ENCODE measurements around the gene ANKRD55.
A peak's percentile ranks its signal among the peaks of the same experiment; 100 is the strongest.
"Not testable (repeated sequence)": the region's sequence is repeated elsewhere in the genome, so short reads cannot be mapped to it uniquely, and the experiment has no call there.

Gene ANKRD55

DNA sequence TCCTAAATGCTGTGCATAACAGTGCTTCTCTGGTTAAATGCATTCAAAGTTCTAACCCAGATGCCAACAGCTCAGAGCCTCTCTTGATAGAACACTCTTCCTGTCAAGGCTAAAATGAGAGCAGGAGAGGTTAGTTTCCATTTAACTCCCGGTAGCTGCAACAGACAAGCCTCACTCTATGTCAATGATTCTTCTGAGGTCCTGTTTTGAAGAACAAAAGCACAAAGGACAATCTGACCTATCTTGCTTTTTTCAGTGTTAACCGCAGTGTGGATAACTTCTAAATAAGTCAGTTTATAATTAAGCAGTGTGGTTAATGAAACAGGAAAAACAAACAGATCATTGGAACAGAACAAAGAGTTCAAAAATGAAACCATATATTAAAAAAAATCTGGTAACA is 80.7 kb downstream of the ANKRD55 start:
- no peak for DNase-seq (ENCODE audit: low read depth, low spot score)
- H3K27ac ChIP-seq = no peak overlapping the region

DNA sequence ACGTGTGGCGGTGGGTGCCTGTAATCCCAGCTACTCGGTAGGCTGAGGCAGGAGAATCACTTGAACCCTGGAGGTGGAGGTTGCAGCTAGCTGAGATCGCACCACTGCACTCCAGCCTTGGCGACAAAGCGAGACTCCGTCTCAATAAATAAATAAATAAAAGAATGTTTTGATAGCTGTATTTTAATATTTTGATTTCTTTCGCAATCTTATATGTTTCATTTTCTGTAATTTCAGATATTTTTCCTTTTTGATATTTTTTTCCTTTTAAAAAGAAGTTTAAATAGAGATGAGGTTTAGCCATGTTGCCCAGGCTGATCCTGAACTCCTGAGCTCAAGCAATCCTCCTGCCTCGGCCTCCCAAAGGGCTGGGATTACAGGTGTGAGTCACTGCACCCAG is 82.4 kb downstream of the ANKRD55 start:
- not testable (repeated sequence) for H3K27ac ChIP-seq; DNase-seq (ENCODE audit: low read depth, low spot score)

DNA sequence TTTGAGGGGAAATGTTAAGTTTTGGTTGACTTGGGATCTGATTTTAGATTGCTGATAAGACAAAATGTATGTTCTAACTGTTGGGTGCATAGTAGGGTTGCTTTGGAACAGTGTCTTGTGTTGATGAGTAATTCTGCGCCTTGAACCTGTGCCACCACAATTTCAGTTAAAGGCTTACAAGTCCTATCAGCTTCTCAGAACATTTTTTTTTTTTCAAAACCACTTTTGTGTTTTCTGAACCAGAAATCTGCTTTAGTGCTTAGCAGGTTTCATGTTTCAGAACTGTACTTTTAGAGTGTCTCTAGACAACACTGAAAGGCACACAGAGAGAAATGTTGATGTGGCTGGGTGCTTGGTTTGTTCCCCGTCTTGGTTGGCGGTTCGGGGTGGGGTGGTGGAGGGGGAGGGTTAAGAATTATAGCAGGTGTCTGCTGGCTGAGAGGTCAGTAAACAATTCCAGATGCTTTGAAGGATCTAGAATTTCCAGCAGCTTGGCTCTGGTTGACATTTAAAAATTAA is 84.6 kb downstream of the ANKRD55 start:
- no peak for DNase-seq (ENCODE audit: low read depth, low spot score)
- H3K27ac ChIP-seq = no peak overlapping the region

DNA sequence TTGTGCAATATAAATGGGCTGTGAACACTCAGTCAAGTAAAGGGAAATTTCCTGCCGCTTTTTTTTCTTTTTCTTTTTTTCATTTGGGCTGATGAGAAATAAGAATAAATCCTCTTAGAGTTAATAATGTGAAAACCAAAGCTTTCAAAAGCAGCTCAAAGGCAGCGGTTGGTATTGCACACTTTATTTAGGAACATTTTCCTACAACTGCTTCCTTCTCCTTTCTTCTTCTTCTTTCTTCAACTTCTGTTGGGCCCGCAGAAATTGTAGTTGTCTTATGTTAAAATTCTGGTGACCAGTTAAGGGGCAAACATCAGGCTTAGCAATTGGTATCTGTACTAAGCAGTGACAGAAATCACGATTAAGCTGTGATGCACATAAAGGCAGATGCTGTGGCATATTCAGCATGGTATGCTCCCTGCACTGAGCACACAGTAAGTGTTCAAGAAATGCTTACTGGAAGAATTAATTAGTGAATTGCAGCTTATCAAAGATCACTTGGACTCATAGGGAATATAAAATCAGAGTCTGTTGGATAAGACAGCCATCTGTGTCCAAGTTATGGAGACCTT is 85.4 kb downstream of the ANKRD55 start:
- no peak for DNase-seq (ENCODE audit: low read depth, low spot score)
- H3K27ac ChIP-seq = no peak overlapping the region

DNA sequence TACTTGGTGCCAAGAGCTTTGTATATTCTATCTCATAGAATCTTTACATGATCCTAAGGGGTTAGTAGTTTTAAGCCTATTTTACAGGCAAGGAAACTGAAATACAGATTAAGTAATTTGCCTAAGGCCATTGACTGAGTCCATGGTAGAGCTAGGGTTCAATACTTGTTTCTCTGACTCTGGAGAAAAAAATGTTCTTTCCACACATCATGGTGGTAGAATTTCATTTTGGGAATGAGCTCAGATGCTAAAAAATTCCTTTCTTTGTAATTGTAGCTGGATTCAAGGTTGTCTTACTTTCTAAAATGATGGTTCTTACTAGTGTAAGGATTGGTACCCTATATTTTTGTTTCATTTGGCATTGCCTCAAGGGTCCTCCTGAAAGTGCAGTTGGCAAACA is 86.0 kb downstream of the ANKRD55 start:
- H3K27ac ChIP-seq = no peak overlapping the region
- no peak for DNase-seq (ENCODE audit: low read depth, low spot score)

DNA sequence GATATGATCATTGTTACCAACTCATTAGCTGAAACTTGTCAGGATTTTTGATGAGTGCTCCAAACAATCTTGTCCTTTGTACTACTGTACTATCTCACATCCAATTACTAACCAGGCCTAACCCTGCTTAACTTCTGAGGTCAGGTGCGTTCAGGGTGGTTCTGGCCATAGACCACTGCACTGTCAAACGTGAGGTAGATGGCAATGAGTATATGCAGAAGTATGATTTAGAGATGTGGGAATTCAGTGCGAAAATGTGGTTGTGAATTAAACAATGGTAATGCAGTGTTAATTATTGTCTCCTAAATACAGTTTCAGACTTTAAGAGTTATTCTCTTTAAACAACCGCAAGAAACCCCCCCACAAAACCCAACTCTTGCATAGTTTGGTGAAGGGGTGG is 86.5 kb downstream of the ANKRD55 start:
- no peak overlapping the region for H3K27ac ChIP-seq
- DNase-seq (ENCODE audit: low read depth, low spot score) = no peak

DNA sequence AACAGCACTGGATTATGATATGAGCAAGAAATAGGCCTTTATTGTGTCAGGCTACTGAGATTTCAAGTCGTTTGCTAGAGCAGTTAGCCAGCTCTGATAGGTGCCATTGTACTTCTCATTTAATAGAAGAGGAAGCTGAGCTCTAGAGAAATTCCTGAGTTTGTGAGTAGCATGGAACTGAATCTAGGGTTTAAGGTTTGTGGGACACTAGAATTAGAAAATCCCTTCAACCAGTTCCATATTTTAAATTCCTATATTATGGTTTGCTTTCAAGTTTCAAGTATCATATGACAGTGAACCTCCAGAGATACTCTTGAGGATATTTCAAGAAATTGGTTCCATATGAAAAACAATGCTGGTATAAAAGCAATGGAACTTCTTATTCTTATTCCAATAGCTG is 87.6 kb downstream of the ANKRD55 start:
- DNase-seq (ENCODE audit: low read depth, low spot score) = no peak
- H3K27ac ChIP-seq = peak overlapping the region; percentile 29

DNA sequence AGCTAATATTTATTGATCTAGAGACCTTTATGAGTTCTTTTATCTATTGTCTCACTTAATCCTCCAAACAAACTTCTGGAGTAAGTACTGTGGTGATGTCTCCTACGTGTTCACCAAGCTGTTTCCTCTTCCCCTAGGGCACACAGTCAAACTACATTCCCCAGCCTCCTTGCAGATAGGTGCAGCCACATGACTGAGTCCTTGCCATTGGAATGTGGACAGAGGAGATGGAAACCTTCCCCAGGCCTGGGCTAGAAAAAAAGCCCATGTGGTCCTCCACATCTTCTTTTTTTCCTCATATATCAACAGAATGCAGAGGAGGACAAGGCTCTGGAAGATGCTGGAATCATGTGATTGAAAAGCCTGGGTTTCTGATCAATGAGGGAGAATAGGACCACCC is 88.0 kb downstream of the ANKRD55 start:
- DNase-seq (ENCODE audit: low read depth, low spot score) = peak; percentile 77
- peak overlapping the region; percentile 29 for H3K27ac ChIP-seq

DNA sequence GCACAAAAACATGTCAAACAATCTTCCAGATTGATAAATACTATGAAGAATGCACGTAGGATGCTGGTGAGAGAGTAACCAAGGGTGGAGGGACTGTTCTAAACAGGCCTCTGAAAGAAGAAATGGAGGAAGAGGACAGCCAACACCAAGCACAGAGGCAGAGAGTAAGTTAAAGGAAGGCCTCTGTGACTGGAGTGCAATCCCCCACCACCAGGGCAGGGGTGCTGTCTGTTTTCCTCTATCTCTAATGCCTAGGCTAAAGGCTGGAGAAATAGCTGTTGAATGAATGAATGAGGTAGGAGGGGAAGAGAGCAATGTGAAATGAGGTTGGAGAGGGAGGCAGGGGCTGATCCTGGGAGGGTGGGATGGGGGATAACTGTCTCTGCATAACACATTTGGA is 88.9 kb downstream of the ANKRD55 start:
- no peak for DNase-seq (ENCODE audit: low read depth, low spot score)
- H3K27ac ChIP-seq = no peak overlapping the region

DNA sequence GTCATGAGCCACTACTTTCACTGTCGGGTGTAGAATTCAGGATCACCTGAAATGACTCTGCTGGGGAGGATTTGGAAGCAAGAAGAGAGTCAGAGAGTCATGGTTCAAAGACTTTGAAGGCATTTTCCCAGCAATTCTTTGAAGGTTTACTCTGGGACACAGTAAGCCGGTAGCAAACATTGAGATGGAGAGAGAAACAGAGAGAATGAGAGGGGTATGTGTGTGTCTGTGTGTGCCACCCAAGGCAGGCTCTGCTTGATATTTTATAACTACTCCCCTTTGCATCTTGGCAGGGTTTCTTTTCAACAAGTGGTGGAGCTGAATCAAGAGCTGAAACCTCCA is 89.8 kb downstream of the ANKRD55 start:
- H3K27ac ChIP-seq = no peak overlapping the region
- no peak for DNase-seq (ENCODE audit: low read depth, low spot score)

DNA sequence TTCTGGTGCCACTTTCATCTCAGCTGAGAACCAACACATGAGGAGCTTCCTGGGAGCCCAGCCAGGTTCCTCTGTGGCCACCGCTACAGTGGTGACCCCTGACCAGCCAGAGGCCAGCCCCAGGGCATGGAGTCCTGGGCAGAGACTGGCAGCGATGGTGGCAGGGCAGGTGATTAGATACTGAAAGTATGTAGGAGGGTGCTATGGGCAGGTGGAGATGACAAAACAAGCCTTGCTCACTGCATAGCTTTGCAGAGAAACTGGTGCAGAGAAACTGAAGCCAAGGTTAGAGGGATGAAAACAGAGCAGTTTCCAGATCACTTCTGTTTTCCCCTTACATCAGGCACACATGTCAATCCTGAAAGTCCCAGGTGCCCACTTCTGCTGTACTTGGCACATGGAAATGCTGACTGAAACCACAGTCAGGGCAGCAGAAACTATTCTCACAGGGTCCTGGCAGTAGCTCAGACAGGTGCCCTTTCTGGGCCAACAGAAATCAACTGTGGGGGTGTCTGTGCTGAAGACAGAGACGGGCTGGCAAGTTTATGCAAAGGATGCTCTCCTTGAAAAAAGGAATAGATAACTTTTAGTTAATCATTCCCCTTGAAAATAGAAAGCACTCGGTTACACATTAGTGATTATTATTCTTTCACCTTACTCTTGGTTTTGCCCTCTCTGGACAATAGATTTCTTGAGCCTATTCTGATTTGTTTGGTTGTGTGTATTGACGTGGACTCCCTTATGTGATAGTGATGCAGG is 90.3 kb downstream of the ANKRD55 start:
- no peak overlapping the region for H3K27ac ChIP-seq
- DNase-seq (ENCODE audit: low read depth, low spot score) = peak; percentile 6

DNA sequence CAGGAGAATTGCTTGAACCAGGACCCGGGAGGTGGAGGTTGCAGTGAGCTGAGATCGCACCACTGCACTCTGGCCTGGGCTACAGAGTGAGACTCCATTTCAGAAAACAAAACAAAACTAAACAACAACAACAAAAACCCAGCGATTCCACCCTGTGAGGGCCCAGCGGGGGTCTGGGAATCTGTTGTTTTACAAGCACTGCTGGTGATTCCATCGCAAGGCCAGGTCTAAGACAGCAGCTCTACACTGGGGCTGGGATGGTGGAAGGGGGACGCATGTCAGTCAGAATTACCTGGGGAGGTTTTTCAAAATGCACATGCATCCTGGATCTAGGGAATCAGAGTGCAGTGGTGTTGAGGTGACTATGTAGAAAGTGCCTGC is 90.9 kb downstream of the ANKRD55 start:
- no peak overlapping the region for H3K27ac ChIP-seq
- no peak for DNase-seq (ENCODE audit: low read depth, low spot score)

DNA sequence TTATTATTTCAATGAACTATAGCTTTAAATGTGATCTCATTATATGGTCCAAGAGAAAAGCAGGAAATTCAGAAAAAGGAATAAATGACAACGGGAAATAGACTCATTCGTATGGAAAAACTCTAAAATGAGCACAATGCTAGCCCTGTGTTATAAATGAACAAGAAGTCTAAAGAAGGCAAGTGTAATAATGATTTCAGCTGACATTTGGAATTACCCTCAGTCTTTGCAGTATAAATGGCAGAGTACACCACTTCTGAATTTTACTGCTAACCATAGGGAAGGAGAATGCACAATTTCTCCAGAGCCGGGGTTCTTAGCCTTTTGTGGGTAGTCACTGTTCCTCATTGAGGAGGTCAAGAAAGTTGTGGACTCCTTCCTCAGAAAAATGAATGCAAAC is 93.1 kb downstream of the ANKRD55 start:
- DNase-seq (ENCODE audit: low read depth, low spot score) = no peak
- no peak overlapping the region for H3K27ac ChIP-seq

DNA sequence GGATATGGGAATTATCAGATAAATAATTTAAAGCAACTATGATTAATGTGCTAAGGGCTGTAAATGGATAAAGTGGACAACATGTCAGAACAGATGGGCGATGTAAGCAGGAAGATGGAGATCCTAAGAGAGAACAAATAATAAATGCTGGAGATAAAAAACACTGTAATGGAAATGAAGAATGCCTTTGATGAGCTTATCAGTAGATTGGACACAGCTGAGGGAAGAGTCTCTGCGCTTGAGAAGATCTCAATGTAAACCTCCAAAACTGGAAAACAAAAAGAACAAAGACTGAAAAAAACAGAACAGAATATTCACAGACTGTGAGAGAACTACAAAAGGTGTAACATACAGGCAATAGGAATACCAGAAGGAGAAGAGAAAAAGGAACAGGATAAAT is 102.5 kb downstream of the ANKRD55 start:
- no peak overlapping the region for H3K27ac ChIP-seq
- no peak for DNase-seq (ENCODE audit: low read depth, low spot score)

DNA sequence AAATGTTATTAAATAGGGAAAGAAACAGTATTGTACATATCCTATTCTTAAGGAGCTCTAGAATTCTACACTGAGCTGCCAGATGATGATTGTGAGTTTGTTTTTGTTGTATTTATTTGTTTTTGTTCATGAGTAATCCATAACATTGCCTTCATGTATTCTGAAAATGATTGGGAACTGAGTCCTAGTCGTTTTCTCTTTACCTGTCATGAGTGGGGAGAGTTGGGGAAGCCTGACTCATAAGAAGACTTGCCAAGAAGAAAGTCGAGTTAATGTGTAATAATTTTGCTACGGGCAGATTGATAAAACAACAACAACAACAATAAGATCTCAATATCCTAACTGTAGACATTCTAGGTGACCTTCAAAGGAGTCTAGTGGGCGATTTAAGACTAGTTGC is 103.8 kb downstream of the ANKRD55 start:
- no peak overlapping the region for H3K27ac ChIP-seq
- no peak for DNase-seq (ENCODE audit: low read depth, low spot score)

DNA sequence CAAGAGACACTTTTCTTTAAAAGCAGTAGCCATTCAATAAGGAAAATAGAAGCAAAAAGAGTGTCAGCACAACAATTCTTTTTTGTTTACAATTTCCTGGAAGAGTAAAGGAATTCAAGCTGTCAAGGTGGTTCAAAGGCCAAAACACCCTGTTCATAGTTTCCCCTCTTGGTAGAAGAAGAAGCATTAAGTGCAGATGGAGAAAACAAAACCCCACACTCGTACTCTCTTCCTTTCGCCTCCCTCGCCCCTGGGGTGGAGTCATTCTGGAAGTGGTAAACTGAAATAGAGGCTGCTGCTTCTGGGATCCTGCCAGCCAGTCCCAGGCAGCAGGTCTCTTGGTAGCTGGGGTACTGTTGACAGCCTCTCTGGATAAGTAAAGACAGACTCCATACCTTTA is 105.0 kb downstream of the ANKRD55 start:
- DNase-seq (ENCODE audit: low read depth, low spot score) = no peak
- no peak overlapping the region for H3K27ac ChIP-seq

DNA sequence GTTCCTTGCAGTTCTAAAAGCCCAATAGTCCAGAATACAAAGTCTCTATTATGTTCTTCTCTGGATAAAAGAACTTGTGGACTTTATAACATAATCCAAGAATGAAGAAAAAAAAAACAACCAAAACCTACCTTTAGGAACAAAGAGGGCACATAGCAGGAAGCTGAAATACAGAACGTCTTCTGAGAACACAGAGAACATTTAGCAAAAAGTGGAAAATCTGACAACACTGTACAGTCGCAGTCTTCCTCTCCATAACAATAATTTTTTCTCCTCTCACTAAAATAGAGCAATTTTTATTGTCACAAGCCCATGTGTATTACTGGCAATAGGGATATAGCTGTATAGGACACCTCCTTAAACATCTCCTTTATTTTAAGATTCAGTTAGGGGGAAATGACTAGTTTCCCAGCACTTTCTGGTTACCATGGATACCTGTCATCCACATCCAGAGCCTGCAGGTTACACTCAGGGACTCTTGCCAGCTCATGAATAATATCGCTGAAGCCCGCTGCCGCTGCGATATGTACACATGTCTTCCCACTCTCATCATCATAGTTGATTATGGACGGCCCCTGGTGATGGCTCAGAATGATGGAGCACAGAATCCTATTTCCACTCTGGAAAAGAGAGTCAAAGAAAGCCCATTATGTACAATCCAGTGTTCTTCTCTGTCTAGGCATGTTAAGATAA is 106.5 kb downstream of the ANKRD55 start:
- no peak for DNase-seq (ENCODE audit: low read depth, low spot score)

DNA sequence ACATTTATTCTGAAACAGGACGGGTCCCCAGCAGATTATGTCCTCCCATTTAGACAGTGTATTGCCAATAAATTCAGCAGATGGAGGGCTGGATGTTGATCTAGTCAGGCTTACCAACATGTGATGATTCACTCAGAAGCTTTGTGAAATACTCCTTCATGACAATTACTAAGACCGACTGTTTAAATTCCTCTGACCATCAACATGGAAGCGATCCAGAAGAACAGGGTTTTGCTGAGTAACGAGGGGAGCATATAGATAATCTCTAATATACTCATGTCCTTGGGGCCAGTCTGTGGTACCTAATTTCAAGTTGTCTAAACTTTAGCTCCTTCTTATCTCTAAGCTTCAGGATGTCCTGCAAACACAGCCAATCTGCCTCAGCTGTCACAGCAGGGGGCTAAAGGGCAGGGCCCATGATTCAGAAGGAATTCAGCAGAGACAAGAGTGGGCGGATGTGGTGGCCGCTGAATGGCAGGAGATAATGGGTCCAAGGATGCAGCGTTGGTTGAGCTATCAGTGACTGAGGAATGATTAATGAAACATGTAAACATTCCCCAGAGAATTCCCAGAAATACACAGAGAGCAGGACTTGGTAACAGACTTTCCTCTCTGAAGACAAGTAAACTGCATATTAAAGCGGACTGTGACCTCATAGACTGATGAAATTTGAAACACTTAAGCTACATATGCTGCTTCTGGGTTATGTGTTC is 109.4 kb downstream of the ANKRD55 start:
- peak overlapping the region; percentile 81 for H3K27ac ChIP-seq
- DNase-seq (ENCODE audit: low read depth, low spot score) = peak; percentile 69

More for the DNA sequence above, 106.5 kb downstream of the ANKRD55 start:
- no peak overlapping the region for H3K27ac ChIP-seq

DNA sequence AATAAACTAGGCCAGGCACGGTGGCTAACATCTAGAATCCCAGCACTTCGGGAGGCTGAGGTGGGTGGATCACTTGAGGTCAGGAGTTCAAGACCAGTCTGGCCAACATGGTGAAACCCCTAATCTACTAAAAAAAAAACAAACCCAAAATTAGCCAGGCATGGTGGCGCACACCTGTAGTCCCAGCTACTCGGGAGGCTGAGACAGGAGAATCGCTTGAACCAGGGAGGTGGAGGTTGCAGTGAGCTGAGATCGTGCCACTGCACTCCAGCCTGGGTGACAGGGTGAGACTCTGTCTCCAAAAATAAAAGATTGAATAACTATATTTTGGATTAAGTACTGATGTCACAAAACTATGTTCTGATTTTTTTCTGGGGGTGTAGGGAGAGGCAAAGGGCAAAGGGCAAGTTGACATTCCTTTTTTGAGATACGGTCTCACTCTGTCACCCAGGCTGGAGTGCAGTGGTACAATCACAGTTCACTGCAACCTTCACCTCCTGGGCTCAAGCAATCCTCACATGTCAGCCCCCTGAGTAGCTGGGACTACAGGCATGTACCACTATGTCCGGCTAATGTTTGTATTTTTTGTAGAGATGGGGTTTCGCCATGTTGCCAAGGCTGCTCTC is 110.7 kb downstream of the ANKRD55 start:
- not testable (repeated sequence) for DNase-seq (ENCODE audit: low read depth, low spot score); H3K27ac ChIP-seq

DNA sequence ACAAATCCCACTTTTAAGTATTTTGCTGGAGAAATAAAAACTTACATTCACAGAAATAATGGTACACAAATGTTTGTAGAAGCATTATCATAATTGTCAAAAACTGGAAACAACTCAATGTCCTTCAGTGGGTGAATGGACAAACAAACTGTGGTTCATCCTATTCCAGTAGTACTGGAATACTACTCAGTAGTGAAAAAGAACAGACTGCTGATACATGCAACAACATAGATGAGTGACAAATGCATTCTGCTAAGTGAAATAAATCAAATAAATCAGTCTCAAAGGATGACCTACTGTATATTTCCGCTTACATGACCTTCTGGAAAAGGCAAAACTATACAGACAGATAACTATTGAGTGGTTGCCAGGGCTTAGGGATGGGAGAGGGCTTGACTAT is 114.1 kb downstream of the ANKRD55 start:
- H3K27ac ChIP-seq = no peak overlapping the region
- DNase-seq (ENCODE audit: low read depth, low spot score) = no peak
